Endothelial cell (in vitro differentiated cells): ENCODE data around the gene SPART. TPM values are rescaled to one million over a fixed set of nuclear protein-coding genes. Genes with fewer than 3 reads are reported as not detected.

Experiments
- DNase-seq: peaks from one replicate; pipeline ENCODE4 v3.0.0; 2021; ENCODE audit warnings: low spot score
- H3K27ac Mint-ChIP-seq: one replicate; pipeline ENCODE4 v1.8.0; 2021; ENCODE audit warnings: mixed read lengths, inconsistent platforms; ENCODE audit not compliant: unreplicated experiment
- H3K27me3 Mint-ChIP-seq: one replicate; pipeline ENCODE4 v1.8.0; 2021; ENCODE audit warnings: mild to moderate bottlenecking, moderate library complexity, mixed read lengths, inconsistent platforms; ENCODE audit not compliant: unreplicated experiment
- H3K36me3 Mint-ChIP-seq: one replicate; pipeline ENCODE4 v1.8.0; 2021; ENCODE audit warnings: mild to moderate bottlenecking, low read depth, mixed read lengths, inconsistent platforms; ENCODE audit not compliant: unreplicated experiment
- H3K4me1 Mint-ChIP-seq: one replicate; pipeline ENCODE4 v1.8.0; 2021; ENCODE audit warnings: mild to moderate bottlenecking, mixed read lengths, inconsistent platforms; ENCODE audit not compliant: unreplicated experiment
- H3K4me3 Mint-ChIP-seq: one replicate; pipeline ENCODE4 v1.8.0; 2021; ENCODE audit warnings: mild to moderate bottlenecking, mixed read lengths, inconsistent platforms; ENCODE audit not compliant: unreplicated experiment
- H3K9me3 Mint-ChIP-seq: one replicate; pipeline ENCODE4 v1.8.0; 2021; ENCODE audit warnings: mixed read lengths, inconsistent platforms; ENCODE audit not compliant: unreplicated experiment
- CTCF ChIP-seq: fragments of 200-600 bp; sonication (generic); IDR thresholded peaks from one replicate; pipeline ENCODE4 v1.5.0; 2021; ENCODE audit warnings: antibody characterized with exemption; ENCODE audit not compliant: unreplicated experiment
- total RNA-seq: library from RNA; stranded (reverse); fragmentation: NEBNext Ultra II Directional; extraction: Animal tissue kit (Norgen Biotek cat#: 25700); gene quantifications from one replicate; pipeline ENCODE4 v1.2.1, GENCODE V29; 2021; ENCODE audit not compliant: unreplicated experiment

The SPART gene
- total RNA-seq, 1 donor from 2014 or later = 32.6 TPM

- DNase-seq = no peak
- H3K36me3 Mint-ChIP-seq = no peaks in the 10 kb centered on the region
- TF ChIP-seq CTCF = no peak
- no peaks in the 10 kb centered on the region for H3K9me3 Mint-ChIP-seq
- no peak overlapping the region for H3K4me3 Mint-ChIP-seq
- no peak overlapping the region for H3K27ac Mint-ChIP-seq
- H3K27me3 Mint-ChIP-seq = no peaks in the 10 kb centered on the region
- no peaks in the 10 kb centered on the region for H3K4me1 Mint-ChIP-seq
Measured at GRCh38 chr13:36377826-36378468, 31.8 kb upstream of the SPART start.

GRCh38 chr13:36374063-36374462 is 27.9 kb upstream of the SPART start:
- H3K27me3 Mint-ChIP-seq = no peaks in the 10 kb centered on the region
- no peak for TF ChIP-seq CTCF
- no peaks in the 10 kb centered on the region for H3K36me3 Mint-ChIP-seq
- DNase-seq = no peak
- no peaks in the 10 kb centered on the region for H3K9me3 Mint-ChIP-seq
- H3K27ac Mint-ChIP-seq = no peak overlapping the region
- no peaks in the 10 kb centered on the region for H3K4me1 Mint-ChIP-seq
- no peak overlapping the region for H3K4me3 Mint-ChIP-seq

GRCh38 chr13:36371185-36371584 is 25.0 kb upstream of the SPART start:
- H3K4me3 Mint-ChIP-seq = no peak overlapping the region
- no peak overlapping the region for H3K27ac Mint-ChIP-seq
- H3K9me3 Mint-ChIP-seq = no peaks in the 10 kb centered on the region
- DNase-seq = no peak
- H3K27me3 Mint-ChIP-seq = no peaks in the 10 kb centered on the region
- no peaks in the 10 kb centered on the region for H3K4me1 Mint-ChIP-seq
- no peak for TF ChIP-seq CTCF
- H3K36me3 Mint-ChIP-seq = no peaks in the 10 kb centered on the region

- no peak overlapping the region for H3K4me3 Mint-ChIP-seq
- H3K27me3 Mint-ChIP-seq = no peaks in the 10 kb centered on the region
Measured at GRCh38 chr13:36370108-36370429, 23.9 kb upstream of the SPART start.

More at GRCh38 chr13:36370108-36370429, 23.9 kb upstream of the SPART start:
- Mint-ChIP-seq H3K4me1 (no peaks in the 10 kb centered on the region), H3K36me3 (no peaks in the 10 kb centered on the region), H3K27ac (no peak overlapping the region), H3K9me3 (no peaks in the 10 kb centered on the region)
- no peak for DNase-seq
- TF ChIP-seq CTCF = no peak
